NT2/D1 (cell line): ENCODE data around the gene IL5RA.

Experiments
- DNase-seq: peaks from one replicate; pipeline ENCODE4 v3.0.0-alpha.2; 2011; ENCODE audit warnings: low read depth, low spot score
- H3K27me3 ChIP-seq: 2 replicates; pipeline ENCODE4 v1.6.0; 2011; ENCODE audit warnings: mild to moderate bottlenecking; ENCODE audit not compliant: insufficient read length, insufficient read depth
- H3K36me3 ChIP-seq: 2 replicates; pipeline ENCODE4 v1.6.1; 2011; ENCODE audit warnings: mild to moderate bottlenecking, low read length, mixed read lengths; ENCODE audit not compliant: insufficient read depth, insufficient read length
- H3K4me1 ChIP-seq: 2 replicates; pipeline ENCODE4 v1.5.1; 2011; ENCODE audit not compliant: insufficient read depth, insufficient read length
- H3K4me3 ChIP-seq: 2 replicates; pipeline ENCODE4 v1.5.1; 2011; ENCODE audit warnings: low read depth; ENCODE audit not compliant: insufficient read length
- H3K9ac ChIP-seq: 2 replicates; pipeline ENCODE4 v1.6.0; 2011; ENCODE audit warnings: low read depth; ENCODE audit not compliant: insufficient read length
- H3K9me3 ChIP-seq: 2 replicates; pipeline ENCODE4 v1.5.1; 2011; ENCODE audit warnings: mild to moderate bottlenecking, low read length; ENCODE audit not compliant: insufficient read depth
- SUZ12 ChIP-seq: IDR thresholded peaks from 2 replicates; pipeline ENCODE4 v1.6.1; 2011; ENCODE audit not compliant: insufficient read length, insufficient read depth; ENCODE audit errors: extremely low read depth
- YY1 ChIP-seq: IDR thresholded peaks from 2 replicates; pipeline ENCODE4 v1.6.1; 2011; ENCODE audit not compliant: insufficient read length, insufficient read depth
- ZNF274 ChIP-seq: IDR thresholded peaks from 2 replicates; pipeline ENCODE4 v1.6.1; 2011; ENCODE audit warnings: mild to moderate bottlenecking, low read depth, low read length

IL5RA gene

DNA sequence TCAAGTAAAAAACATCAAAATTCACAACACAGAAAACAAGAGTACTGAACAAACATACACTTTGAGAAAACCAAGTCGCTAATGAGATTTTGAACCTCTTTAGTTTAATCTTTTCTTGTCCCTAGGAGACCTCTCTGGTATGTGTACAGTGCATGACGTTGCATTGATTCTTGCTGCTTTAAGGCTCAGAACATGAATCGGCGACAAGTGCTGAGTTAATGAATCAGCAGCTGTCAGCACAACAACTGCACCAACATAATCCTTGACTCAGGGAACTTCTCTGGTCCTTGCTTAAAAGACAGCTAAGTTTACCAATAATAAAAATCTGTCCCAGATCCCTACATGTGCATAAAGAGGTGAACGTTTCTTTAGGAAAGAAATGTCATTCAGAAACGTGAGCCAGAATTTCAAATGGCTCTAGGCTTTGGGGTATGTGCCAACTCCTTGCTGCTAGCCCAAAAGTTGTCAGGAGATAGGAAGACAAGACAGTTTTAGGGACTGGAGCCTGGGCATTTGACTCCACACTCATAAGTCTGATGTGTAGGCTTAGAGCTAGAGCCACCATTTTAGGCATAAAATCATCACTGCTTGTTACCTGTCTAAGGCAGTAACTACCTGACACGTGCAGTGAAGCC, 86.9 kb downstream of the IL5RA start:
- no peaks in the 10 kb centered on the region for H3K9me3 ChIP-seq
- H3K4me3 ChIP-seq = no peak overlapping the region
- TF ChIP-seq ZNF274 = no peak
- TF ChIP-seq SUZ12 = no peak
- TF ChIP-seq YY1 = no peak
- H3K9ac ChIP-seq = no peak overlapping the region
- no peaks in the 10 kb centered on the region for H3K4me1 ChIP-seq
- H3K36me3 ChIP-seq = no peaks in the 10 kb centered on the region
- DNase-seq = no peak
- H3K27me3 ChIP-seq = no peaks in the 10 kb centered on the region

DNA sequence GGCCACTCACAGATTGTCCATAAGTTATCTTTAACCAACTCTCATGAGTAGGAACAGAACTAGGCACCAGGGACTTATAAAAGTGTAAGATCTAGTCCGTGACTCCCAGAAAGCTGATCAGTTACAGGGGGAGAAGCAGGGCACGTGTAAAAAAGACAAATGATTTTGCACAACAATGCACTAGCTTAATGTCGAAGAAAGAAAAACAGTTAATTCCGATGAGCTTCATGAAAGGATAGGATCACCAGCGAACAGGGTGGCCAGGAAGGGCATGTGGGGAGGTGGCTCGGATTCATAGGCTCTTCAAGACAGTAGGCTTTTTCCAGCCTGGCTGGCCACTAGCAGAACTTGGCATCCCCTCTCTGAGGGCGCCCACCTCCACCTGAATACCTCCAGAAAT, 90.0 kb downstream of the IL5RA start:
- H3K4me3 ChIP-seq = no peak overlapping the region
- no peak for TF ChIP-seq YY1
- TF ChIP-seq ZNF274 = no peak
- TF ChIP-seq SUZ12 = no peak
- no peak overlapping the region for H3K9ac ChIP-seq
- H3K4me1 ChIP-seq = no peaks in the 10 kb centered on the region
- H3K9me3 ChIP-seq = no peaks in the 10 kb centered on the region
- no peaks in the 10 kb centered on the region for H3K36me3 ChIP-seq
- no peaks in the 10 kb centered on the region for H3K27me3 ChIP-seq
- DNase-seq = no peak
